Measurements from ENCODE around the gene TIAL1. TPM values are rescaled to one million over a fixed set of nuclear protein-coding genes. Genes with fewer than 3 reads are reported as not detected.

TIAL1 gene
- total and polyA plus RNA-seq, 2 of the 13 experiments (the other 11 are each of a cell fraction or from before 2014, with no cell fraction given) = 31.5 to 148 TPM

DNA sequence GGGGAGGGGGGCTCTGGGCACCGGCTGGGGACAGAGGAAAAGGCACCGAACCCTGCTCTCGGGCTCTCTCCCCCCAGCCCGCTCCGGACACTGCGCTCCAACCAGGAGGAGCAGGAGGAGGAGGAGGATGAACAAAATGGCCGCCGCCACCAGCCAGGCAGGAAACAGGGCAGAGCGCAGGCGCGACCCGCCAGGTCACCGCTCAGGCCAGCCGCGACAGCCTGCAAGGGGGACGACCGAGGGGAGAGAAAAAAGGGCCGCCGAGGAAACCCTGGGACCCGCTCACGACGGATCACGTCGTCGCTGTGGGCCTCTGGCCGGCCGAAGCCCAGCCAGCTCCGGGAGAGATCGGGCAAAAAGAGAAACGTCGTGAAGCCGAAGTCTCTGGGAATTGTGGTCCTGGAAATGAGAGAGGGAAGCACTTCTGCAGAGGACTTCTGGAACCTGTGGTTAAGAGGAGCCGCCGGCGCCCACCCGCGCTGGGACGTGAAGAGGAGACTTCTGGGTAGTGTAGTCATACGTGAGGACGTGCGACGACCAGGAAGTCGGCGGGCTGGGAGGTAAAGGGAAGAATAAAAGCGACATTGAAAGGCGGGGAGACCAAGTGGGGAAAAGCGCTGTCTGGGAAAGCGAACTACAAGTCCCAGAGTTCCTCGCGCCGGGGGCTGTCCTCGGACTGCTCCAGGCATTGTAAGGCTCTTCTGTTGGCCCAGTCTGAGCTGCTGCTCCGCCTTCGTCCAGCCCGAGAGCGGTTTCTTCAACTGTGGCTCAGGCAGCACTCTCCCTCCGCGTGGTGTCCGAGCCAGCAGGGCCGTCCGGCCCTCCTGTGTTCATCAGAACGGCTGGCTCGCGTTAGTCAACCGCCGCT lies at the start of gene TIAL1 (continued):
- TF ChIP-seq KAT8 (CRISPR knock-in tag; IDR thresholded peaks at IDR 0.05) (peak; percentile 88), ZBTB7B (CRISPR knock-in tag; IDR thresholded peaks at IDR 0.05) (peak; percentile 46; the same call in 1 of the 2 replicates), ZNF619 (CRISPR knock-in tag; IDR thresholded peaks at IDR 0.05) (peak; percentile 65; the same call in 1 of the 2 replicates), ZKSCAN8 (CRISPR knock-in tag; IDR thresholded peaks at IDR 0.05; ENCODE audit: borderline replicate concordance) (no peak), NFRKB (IDR thresholded peaks at IDR 0.05) (no peak), FOSL1 (CRISPR knock-in tag; IDR thresholded peaks at IDR 0.05; ENCODE audit: borderline replicate concordance) (no peak), ZFP62 (CRISPR knock-in tag; IDR thresholded peaks at IDR 0.05) (no peak), CBX1 (IDR thresholded peaks at IDR 0.05; ENCODE audit: low read depth) (no peak), KDM5B (CRISPR knock-in tag; IDR thresholded peaks at IDR 0.05; ENCODE audit: borderline replicate concordance) (peak; percentile 87), BORCS8-MEF2B (CRISPR knock-in tag; IDR thresholded peaks at IDR 0.05) (peak; percentile 90), ZNF3 (CRISPR knock-in tag; IDR thresholded peaks at IDR 0.05) (no peak), ZZZ3 (CRISPR knock-in tag; IDR thresholded peaks at IDR 0.05; ENCODE audit: borderline replicate concordance) (no peak), ZNF557 (CRISPR knock-in tag; IDR thresholded peaks at IDR 0.05) (no peak), NFE2 (CRISPR knock-in tag; IDR thresholded peaks at IDR 0.05) (no peak), CHD4 (IDR thresholded peaks at IDR 0.05; ENCODE audit: borderline replicate concordance, low read length) (no peak), GATA4 (IDR thresholded peaks at IDR 0.05; ENCODE audit: borderline replicate concordance, low read depth) (peak; percentile 80; the same call in 1 of the 2 replicates), TEAD3 (CRISPR knock-in tag; optimal IDR thresholded peaks at IDR 0.05; ENCODE audit: borderline replicate concordance) (no peak), CBX2 (IDR thresholded peaks at IDR 0.05; ENCODE audit: low read depth, low read length) (no peak), CBX2 (CRISPR knock-in tag; IDR thresholded peaks at IDR 0.05; ENCODE audit: low read depth) (no peak)
- TF ChIP-seq, protein P1, sequence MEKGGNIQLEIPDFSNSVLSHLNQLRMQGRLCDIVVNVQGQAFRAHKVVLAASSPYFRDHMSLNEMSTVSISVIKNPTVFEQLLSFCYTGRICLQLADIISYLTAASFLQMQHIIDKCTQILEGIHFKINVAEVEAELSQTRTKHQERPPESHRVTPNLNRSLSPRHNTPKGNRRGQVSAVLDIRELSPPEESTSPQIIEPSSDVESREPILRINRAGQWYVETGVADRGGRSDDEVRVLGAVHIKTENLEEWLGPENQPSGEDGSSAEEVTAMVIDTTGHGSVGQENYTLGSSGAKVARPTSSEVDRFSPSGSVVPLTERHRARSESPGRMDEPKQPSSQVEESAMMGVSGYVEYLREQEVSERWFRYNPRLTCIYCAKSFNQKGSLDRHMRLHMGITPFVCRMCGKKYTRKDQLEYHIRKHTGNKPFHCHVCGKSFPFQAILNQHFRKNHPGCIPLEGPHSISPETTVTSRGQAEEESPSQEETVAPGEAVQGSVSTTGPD (CRISPR knock-in tag; IDR thresholded peaks at IDR 0.05) = peak; percentile 26; the same call in 1 of the 2 replicates
- TF ChIP-seq, protein P2, sequence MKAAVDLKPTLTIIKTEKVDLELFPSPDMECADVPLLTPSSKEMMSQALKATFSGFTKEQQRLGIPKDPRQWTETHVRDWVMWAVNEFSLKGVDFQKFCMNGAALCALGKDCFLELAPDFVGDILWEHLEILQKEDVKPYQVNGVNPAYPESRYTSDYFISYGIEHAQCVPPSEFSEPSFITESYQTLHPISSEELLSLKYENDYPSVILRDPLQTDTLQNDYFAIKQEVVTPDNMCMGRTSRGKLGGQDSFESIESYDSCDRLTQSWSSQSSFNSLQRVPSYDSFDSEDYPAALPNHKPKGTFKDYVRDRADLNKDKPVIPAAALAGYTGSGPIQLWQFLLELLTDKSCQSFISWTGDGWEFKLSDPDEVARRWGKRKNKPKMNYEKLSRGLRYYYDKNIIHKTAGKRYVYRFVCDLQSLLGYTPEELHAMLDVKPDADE (CRISPR knock-in tag; IDR thresholded peaks at IDR 0.05) = no peak
- TF ChIP-seq, protein P3, sequence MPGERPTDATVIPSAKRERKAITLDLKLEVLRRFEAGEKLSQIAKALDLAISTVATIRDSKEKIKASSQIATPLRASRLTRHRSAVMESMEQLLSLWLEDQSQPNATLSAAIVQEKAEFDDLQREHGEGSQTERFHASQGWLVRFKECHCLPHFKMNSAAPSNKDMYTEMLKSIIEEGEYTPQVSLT (CRISPR knock-in tag; IDR thresholded peaks at IDR 0.05; ENCODE audit: borderline replicate concordance, low read depth) = no peak
- TF ChIP-seq, protein P4, sequence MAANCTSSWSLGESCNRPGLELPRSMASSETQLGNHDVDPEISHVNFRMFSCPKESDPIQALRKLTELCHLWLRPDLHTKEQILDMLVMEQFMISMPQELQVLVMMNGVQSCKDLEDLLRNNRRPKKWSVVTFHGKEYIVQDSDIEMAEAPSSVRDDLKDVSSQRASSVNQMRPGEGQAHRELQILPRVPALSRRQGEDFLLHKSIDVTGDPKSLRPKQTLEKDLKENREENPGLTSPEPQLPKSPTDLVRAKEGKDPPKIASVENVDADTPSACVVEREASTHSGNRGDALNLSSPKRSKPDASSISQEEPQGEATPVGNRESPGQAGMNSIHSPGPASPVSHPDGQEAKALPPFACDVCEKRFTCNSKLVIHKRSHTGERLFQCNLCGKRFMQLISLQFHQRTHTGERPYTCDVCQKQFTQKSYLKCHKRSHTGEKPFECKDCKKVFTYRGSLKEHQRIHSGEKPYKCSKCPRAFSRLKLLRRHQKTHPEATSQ (CRISPR knock-in tag; IDR thresholded peaks at IDR 0.05; ENCODE audit: borderline replicate concordance) = no peak
- TF ChIP-seq, protein P5, sequence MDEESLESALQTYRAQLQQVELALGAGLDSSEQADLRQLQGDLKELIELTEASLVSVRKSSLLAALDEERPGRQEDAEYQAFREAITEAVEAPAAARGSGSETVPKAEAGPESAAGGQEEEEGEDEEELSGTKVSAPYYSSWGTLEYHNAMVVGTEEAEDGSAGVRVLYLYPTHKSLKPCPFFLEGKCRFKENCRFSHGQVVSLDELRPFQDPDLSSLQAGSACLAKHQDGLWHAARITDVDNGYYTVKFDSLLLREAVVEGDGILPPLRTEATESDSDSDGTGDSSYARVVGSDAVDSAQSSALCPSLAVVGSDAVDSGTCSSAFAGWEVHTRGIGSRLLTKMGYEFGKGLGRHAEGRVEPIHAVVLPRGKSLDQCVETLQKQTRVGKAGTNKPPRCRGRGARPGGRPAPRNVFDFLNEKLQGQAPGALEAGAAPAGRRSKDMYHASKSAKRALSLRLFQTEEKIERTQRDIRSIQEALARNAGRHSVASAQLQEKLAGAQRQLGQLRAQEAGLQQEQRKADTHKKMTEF (CRISPR knock-in tag; IDR thresholded peaks at IDR 0.05) = peak; percentile 81

All from HepG2 (cell line).